Epithelial cell of prostate (primary cell): ENCODE results near the gene ATP6V0B.

Experiments
- DNase-seq: peaks from one replicate; pipeline ENCODE4 v3.0.0-alpha.2; 2011; ENCODE audit warnings: low read depth, low spot score
- H3K27ac ChIP-seq: fragments of 450-650 bp; 2 replicates; pipeline ENCODE4 v1.5.1; 2017; ENCODE audit warnings: mild to moderate bottlenecking

The ATP6V0B gene

DNA sequence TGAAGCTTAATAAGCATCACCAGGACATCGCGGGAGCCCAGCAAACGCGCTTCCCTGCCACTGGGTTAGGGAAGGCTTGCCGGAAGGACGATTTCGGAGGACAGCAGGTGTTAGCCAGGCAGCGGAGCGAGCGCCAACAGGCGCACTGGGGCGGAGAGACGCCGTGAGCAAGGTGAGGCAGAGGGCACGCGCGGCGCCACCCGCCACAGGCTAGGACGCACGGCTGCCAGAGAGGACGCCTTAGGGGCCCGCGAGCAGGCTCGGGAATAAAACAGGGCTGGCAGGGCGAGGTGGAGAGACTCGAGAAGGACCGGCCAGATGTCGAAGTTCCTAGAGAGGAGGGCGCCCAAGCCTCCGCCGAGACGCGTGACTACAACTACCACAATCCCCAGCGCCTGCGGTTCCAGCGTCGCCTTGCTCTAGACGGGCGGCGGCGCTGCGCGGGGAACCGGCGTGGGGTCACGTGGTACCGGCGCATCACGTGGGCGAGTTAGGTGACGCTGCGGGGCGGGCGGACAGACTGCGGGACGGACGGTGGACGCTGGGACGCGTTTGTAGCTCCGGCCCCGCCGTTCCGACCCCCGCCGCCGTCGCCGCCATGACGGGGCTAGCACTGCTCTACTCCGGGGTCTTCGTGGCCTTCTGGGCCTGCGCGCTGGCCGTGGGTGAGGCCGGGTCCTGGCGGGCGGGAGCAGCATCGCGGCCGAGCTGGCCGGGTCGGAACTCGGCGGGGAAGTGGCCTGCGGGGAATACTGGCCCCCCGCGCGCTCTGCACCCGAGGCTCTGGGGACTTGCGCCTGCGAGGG, at the start of gene ATP6V0B:
Gene ATP6V0B (plus strand): TSS at position 518 of the 806 bp plus-strand sequence. CDS start 81 bp downstream, at position 599.
- peak; percentile 62 for DNase-seq
- peak within 1 kb of the TSS; percentile 66 for H3K27ac ChIP-seq

DNA sequence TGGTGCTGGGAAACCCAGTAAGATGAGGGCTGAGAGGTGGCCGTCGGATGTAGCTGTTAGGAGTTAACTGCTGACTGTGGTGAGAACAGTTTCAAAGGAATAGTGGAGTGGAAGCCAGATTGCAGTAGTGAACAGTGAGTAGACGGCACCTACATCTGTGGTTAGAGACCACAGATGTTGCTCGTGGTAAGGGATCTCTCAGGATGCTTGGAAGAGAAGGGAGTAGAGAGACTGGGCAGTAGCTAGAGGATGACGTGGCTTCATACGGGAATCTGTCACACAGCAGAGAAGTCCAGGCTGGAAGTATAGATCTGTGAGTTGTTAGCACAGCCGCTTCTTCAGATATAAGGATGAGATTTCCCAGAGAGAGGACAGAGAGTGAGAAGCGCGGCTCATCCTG, 48.9 kb upstream of the ATP6V0B start:
- H3K27ac ChIP-seq, result no peak overlapping the region
- no peak for DNase-seq

DNA sequence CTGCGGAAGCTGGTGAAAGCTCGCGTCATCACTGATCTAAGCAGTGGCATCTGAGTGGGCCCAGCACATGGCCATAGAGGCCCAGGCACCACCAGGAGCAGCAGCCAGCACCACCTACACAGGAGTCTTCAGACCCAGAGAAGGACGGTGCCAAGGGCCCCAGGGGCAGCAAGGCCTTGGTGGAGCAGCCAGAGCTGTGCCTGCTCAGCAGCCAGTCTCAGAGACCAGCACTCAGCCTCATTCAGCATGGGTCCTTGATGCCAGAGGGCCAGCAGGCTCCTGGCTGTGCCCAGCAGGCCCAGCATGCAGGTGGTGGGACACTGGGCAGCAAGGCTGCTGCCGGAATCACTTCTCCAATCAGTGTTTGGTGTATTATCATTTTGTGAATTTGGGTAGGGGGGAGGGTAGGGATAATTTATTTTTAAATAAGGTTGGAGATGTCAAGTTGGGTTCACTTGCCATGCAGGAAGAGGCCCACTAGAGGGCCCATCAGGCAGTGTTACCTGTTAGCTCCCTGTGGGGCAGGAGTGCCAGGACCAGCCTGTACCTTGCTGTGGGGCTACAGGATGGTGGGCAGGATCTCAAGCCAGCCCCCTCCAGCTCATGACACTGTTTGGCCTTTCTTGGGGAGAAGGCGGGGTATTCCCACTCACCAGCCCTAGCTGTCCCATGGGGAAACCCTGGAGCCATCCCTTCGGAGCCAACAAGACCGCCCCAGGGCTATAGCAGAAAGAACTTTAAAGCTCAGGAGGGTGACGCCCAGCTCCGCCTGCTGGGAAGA, 44.4 kb upstream of the ATP6V0B start:
- DNase-seq, result no peak

DNA sequence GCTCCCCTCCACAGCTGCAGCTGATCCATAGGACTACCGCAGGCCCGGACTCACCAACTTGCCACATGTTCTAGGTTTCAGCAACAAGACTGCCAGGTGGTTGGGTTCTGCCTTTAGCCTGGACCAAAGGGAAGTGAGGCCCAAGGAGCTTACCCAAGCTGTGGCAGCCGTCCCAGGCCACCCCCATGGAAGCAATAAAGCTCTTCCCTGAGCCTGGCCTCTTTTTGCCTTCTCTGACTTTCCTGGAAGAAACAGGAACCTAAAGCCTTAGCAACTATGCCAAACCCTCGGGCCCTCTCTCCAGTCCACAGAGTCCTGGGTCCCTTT, 43.8 kb upstream of the ATP6V0B start:
- H3K27ac ChIP-seq, result peak overlapping the region; percentile 98
- no peak for DNase-seq

More for the DNA sequence above, 44.4 kb upstream of the ATP6V0B start:
- H3K27ac ChIP-seq, result peak overlapping the region; percentile 98

DNA sequence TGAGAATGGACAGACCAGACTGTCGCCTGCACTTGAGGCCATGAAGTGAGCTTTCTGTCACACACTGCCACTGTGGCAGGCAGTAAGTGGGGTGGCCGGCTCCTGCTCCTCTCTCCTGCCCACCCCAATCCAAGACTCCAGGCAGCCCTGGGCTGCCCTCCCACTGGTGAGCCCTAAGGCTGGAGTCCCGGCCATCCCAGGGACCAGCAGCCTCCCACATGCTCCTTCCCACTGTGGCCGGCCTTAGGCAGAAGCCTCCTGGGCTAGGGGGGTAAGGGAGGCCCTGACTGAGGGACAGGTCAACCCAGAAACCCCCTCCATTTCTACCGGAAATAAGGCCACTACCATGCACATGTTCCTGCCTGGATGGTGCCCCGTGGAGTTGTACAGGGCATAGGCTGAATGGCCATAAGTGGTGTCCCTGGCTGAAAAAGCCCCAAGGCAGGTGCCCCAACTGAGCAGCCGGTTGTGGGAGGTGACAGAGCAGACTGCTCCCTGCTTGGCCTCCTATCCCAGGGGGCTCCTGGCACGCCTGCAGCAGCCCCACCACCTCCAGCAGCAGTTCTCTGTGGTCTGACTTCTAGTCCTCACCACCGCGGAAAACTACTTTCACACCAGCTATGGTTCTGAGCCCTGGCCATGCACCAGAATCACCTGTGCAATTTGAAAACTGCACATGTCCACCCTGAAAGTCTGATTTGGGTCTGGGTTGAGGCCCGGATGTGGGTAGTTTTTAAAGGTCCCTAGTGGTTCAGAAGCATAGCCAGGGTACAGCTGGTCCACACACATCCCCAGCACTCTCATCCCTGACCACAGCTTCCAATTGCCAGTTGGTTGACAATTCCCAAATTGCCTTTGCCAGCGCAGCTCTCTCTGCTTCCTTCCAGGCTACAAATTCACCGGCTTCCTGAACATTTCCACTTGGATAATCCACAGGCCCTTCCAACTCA, 42.8 kb upstream of the ATP6V0B start:
- peak overlapping the region; percentile 98 for H3K27ac ChIP-seq
- DNase-seq, result no peak

DNA sequence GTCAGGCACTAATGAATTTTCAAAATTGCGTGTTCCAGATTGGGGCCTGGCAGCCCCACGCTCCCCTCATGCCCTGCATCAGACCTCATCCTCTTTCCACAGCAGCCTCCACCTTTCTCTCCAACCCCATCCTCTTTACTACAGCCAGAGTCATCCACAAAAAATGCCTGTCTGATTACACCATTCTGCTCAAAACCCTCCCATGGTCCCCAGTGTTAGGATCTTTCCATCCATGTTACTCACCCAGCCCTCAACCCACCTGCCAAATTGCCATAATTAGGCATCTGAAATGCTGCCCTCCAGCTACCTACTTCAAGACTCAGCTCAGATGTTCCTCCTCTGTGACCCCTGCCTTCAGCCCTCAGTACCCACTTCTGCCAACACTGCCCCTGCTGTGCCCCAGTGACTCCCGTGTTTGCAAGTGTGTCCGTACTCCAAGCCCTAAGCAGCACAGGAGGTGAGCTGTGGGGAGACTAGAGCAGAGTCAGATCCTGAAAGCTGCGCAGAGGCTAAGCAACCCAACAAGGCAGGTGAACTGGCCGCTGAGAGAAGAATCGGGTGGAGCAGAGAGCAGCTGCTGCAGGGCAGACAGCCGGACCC, 41.9 kb upstream of the ATP6V0B start:
- DNase-seq, result no peak
- peak overlapping the region; percentile 98 for H3K27ac ChIP-seq

DNA sequence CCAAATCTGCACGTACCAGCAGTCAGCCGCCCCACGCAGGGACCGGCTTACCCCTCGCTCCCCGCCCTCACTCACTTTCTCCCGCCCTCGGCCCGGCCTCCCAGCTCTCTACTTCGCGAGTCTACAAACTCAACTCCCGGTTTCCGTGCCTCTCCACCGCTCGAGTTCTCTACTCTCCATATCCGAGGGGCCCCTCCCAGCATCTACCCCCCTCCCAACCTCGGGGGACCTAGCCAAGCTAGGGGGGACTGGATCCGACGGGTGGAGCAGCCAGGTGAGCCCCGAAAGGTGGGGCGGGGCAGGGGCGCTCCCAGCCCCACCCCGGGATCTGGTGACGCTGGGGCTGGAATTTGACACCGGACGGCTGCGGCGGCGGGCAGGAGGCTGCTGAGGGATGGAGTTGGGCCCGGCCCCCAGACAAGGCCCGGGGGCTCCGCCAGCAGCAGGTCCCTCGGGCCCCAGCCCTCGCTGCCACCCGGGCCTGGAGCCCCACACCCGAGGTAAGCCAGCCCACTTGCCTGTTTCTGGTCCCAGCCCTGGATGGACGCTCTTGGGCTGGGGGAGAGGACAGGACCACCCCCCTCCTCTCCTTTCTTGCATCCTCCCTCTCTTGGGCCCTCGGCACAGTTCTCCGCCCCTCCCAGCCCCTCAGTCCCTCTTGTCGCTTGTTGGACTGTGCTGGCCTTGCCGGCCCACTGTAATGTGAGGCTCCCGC, 41.2 kb upstream of the ATP6V0B start, which contains the start of gene ARTN:
Gene ARTN (plus strand): TSS at position 416 of the 715 bp plus-strand sequence. CDS start 1,856 bp downstream, outside the sequence.
- DNase-seq, result no peak
- H3K27ac ChIP-seq, result peak within 1 kb of the TSS; percentile 98

DNA sequence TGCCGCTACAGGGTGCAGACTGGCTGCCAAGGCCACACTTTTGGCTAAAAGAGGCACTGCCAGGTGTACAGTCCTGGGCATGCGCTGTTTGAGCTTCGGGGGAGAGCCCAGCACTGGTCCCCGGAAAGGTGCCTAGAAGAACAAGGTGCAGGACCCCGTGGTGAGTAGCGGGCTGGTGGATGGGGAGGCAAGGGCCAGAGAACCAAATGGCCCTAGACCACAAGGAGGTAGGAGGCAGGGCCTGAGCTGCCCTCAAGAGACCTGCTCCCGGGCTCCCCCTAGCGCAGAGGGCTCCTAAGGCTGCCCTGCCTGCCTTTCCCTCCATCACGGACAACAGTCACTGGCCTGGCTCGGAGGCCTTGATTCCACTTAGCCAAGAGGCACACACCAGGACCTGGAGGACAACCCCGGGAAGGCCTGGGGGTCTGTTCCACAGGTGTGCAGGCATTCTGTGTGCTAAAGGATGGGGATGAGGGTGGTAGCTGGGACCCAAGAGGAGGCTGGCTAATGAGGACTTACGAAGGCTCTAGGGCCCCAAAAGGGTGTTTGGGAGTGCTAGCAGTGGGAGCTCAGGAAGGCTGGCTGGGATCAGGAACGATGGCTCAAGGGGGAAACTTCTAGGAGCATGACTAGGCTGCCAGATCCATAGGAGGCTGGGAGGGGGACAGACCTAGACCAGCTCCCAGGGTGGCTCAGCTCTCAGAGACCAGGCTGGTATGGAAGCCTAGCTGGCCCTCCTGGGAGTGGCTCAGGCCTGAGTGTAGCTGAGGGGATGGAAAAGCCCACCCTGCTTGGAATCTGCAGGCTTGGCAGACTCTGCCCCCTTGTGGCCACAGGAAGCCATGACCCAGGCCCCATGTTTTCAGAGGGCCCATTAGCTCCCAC, 40.4 kb upstream of the ATP6V0B start:
- peak overlapping the region; percentile 98 for H3K27ac ChIP-seq
- DNase-seq, result no peak

DNA sequence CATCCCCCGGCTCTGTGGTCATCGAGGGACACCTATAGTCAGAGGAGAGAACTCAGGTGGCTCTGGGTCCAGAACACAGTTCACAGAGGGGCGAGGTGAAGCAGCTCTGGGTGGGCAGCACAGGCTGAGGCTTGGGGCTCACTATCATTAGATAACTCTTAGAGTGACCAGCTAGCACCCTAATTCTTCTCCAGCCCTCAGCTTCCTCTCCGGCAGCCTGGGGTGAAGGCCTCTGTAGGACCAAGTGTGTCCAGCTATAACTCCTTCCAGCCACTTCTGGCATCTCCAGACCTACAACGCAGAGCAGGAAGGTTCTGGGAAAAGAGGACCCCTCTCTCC, 39.8 kb upstream of the ATP6V0B start:
- no peak for DNase-seq
- H3K27ac ChIP-seq, result peak overlapping the region; percentile 98

DNA sequence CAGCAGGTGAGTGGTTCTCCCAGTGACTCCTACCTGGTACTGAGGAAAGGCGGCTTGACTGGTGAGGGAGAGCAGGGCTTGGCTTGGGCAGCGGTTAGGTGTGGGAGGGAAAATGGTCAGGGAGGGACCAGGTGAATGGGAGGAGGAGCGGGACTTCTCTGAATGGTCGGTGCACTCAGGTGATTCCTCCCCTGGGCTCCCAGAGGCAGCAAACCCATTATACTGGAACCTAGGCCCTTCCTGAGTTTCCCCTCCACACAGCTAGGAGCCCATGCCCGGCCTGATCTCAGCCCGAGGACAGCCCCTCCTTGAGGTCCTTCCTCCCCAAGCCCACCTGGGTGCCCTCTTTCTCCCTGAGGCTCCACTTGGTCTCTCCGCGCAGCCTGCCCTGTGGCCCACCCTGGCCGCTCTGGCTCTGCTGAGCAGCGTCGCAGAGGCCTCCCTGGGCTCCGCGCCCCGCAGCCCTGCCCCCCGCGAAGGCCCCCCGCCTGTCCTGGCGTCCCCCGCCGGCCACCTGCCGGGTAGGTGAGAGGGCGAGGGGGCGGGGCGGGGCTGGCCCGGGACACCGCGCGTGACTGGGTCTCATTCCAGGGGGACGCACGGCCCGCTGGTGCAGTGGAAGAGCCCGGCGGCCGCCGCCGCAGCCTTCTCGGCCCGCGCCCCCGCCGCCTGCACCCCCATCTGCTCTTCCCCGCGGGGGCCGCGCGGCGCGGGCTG, 38.9 kb upstream of the ATP6V0B start:
- DNase-seq, result no peak
- peak overlapping the region; percentile 98 for H3K27ac ChIP-seq

DNA sequence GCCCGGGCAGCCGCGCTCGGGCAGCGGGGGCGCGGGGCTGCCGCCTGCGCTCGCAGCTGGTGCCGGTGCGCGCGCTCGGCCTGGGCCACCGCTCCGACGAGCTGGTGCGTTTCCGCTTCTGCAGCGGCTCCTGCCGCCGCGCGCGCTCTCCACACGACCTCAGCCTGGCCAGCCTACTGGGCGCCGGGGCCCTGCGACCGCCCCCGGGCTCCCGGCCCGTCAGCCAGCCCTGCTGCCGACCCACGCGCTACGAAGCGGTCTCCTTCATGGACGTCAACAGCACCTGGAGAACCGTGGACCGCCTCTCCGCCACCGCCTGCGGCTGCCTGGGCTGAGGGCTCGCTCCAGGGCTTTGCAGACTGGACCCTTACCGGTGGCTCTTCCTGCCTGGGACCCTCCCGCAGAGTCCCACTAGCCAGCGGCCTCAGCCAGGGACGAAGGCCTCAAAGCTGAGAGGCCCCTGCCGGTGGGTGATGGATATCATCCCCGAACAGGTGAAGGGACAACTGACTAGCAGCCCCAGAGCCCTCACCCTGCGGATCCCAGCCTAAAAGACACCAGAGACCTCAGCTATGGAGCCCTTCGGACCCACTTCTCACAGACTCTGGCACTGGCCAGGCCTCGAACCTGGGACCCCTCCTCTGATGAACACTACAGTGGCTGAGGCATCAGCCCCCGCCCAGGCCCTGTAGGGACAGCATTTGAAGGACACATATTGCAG, 38.2 kb upstream of the ATP6V0B start:
- DNase-seq, result no peak
- peak overlapping the region; percentile 98 for H3K27ac ChIP-seq

DNA sequence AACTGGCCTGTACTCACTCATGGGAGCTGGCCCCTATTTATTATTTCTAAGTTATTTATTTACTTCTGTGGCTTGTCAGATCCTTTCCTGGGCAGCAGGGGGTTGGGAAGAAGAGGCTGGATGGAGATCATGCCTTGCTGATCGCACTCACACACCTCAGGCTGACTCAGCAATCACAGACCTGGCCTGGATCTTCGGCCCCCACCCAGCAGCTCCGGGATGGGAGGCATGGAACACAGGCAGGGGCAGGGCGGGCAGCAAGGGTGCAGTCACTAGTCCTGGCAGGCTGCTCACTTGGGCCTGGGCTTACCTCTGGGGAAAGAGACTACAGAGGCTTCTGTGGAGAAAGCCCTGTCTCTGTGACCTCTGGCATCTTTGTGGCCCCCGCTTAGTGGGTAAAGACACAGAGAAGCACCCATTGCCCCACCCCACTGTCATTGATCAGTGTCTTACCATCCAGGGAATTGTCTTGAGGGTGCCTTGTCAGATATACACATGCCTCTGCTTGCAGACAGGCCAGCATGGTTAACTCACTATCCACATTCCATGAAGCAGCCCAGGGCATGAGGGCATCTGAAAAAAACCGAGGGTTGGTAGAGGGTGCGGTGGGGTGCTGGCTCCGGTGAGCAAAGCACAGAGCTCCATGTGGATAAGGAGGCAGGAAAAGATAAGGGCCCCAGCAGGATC, 37.4 kb upstream of the ATP6V0B start:
- no peak for DNase-seq
- H3K27ac ChIP-seq, result peak overlapping the region; percentile 98

DNA sequence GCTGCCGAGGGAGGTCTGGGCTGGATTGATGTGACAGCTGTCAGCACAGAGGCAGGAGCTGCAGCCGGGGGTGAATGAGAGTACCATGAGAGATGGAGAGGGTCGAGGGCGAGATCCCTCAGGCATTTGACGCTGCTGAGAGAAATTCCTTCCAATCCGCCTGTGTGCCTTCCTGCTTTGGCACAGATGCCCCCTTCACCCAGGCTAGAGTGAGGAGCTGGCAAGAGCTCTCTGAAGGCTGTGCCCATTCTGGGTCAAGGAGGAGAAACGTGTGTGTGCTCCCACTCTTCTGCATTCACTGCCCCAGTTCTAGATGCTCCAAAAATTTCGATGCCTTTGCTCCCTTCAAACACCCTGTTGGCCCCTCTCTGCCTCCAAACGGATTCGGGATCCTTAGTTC, 36.4 kb upstream of the ATP6V0B start:
- no peak for DNase-seq
- H3K27ac ChIP-seq, result peak overlapping the region; percentile 98

DNA sequence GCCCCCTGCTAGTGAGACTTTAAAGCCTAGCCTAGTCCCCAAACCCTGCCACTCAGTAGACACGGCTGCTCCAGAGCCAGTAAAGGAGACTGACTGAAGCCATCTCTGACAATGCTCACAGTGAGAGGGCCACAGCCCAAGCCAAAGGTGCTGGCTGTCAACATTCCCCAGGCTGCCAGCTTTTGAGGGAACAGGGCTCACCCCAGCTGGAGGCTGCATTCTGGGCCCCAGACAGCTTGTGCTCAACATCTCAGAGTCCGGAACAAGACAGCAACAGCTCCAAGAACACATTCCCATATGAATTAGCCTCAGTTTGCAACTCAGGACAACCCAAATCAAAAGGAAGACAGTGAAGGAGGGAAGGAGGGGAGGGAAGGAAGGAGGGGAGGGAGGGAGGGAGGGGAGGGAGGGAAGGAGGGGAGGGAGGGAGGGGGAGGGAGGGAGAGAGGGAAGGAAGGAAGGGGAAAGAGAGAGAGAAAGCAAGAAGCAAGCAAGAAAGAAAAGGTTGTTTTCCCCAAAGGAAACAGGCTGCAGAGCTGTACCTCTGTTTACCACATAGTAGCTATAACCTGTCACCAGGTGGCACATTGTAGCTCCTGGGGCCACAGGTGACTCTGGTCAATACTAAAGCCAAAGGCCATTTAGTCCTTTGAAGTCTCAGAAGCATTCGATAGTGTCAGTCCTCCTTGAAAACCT, 35.7 kb upstream of the ATP6V0B start:
- no peak for DNase-seq
- H3K27ac ChIP-seq, result peak overlapping the region; percentile 98

DNA sequence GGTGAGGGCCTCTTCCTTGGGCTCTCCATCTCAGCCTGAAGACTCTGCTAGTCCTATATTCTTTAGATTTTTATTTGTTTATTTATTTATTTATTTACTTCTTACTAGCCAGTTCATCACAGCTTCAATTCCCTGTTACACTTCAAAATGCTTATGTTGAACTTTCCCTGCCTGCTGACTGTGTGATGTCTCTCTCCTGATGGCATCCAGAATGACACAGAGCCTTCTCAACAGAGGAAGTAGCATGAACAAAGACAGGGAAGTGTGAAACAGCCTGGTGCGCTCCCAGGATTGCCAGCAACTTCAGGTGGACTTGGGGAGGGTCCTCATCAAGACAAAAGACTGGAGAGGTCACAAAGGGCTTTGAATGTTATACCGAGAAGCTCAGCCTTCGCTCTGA, 32.3 kb upstream of the ATP6V0B start:
- DNase-seq, result no peak
- H3K27ac ChIP-seq, result peak overlapping the region; percentile 16

DNA sequence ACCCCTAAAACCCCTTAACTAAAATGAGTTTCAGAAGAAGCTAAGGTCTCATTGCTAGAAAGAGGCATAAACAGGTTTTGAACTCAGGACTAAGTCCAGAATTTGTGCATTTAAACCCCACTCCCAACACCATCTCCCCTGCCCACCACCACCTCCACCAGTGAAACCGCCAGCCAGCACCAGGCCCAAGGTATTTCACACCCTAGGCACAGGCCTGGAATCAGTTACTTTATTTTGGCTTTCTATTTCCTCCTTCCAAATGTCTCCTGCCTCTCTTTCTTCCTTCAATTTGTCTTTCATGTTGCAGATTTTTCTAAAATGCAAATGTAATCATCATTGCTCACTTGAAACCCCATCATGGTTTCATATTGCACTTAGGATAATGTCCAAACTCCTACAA, 29.9 kb upstream of the ATP6V0B start:
- no peak for DNase-seq
- no peak overlapping the region for H3K27ac ChIP-seq
